GM03348 (cell line): ENCODE data around the gene SEC14L1.

Experiments
- DNase-seq: peaks from one replicate; pipeline ENCODE4 v3.0.0; 2012; ENCODE audit warnings: low spot score

The SEC14L1 gene

DNA sequence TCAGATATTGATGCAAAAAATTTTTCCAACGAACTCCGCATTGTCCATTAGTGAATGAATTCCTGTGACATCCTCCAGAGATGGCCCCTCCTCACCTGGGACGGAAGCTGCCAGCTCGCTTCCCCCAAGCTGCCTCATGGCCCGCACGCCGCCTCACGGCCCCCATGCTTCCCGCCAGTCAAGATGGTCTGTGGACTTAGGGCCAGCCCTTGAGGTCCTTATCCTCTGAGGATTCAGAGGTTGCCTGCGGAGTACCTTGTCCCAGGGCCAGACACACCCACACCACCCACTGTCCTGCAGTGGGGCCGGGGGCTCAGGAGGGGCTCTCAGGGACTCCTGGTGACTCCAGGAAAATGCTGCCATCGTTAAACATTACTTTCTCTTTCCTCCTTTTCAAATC is 73.6 kb downstream of the SEC14L1 start:
- DNase-seq, result no peak

DNA sequence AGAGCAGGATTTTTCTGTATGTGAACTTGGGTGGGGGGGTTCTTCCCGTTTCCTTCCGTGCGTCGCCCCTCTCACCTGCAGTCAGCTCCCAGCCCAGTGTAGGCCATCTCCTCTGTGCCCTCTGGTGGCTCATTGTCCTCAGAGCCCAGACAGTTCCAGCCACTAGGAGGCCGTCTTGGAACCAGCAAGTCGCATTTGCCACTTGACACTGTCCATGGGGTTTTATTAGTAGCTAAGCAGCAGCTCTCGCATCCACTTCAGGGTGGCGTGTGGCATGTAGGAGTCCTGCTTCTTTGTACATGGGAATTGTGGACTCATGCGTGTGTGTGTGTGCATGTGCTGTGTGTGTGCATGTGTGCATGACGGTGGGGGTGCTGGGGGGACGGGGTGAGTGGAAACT is 74.0 kb downstream of the SEC14L1 start:
- peak; percentile 33 for DNase-seq

DNA sequence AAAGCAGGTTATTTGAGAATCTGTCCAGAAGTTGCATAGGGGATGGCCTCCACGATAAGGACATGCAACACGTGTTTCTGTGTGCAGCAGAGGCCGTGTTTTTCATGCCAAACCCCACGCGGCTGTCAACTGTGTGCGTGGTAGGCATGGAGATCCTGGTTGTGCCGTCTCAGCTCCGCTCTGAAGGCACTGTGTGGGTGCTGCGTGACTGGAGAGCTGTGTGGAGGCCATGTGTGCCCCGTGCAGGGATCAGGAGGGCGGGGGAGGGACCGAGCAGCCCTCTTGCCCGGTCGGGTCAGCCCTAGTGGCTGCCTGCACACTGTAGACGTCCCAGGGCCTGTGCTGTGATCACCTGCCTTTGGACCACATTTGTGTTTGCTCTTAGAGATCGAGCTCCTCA is 74.5 kb downstream of the SEC14L1 start:
- no peak for DNase-seq

DNA sequence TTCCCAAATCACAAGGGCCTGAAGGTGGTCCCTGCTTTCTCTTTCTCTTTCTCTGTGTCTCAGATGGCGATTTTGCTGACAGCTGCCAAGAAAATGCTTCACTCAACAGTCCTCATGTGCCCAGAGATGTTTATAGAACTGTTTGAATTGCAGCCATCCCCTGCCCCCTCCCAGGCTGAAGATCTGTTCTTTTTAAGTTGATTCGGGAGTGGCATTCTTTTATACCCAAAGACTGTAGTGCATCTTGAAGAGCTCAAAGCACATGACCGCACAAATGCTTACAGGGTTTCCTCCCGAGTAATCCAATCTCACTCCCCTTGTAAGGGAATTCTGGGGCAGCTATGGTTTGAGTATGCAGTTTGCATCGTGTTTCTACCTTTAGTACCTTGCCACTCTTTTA is 75.7 kb downstream of the SEC14L1 start:
- no peak for DNase-seq

DNA sequence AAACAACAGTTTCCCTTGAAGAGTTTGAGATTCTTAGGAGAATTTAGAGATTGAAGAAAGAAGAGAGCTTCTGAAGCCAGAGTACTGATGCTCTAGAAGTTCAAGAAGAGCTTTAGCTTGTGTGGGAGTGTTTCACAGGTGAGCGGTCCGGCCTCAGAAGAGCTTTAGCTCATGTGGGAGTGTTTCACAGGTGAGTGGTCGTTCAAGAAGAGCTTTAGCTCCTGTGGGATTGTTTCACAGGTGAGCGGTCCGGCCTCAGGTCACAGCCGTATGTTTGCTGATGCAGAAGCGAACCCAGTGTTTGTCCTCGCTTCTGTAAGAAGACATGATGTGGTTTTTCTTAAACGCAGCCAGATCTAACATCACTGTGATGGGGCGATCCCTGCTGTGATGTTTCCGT is 76.4 kb downstream of the SEC14L1 start:
- no peak for DNase-seq

DNA sequence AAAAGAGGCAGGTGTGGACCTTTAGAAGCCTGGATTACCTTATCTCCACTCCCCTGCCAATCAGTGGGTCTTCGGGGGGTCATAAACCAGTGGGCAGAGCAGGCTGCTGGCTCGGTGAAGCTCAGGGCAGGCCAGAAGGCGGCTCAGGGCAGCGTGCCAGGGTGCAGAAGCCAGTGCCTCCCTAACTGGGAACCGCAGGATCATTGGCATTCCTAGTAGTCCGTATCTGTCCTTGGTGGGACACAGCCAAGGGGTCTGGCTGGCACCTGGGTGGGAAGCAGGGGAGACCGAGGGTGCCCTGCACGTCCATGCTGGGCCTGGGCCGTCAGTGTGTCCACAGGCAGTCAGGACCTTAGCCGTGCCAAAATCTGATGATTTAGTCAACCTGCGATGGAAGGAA is 76.8 kb downstream of the SEC14L1 start:
- no peak for DNase-seq

DNA sequence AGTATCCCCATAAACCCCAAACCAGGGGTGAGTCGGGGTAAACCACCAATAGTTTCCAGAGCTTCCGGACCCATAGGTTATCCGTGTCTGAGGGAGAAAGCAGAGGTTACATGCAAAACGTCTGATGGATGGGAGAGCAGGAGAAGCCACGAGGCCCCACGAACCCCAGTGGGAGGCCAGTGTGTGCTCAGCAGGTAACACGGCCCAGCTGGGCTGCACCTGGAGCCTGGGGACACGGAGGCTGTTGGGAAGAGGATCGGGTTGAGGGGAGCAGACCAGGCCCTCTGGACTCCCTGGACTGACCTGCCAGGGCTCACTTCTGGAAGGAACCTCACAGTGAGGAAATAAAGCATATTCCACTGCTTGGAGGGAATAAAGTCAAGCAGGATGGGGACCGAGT is 78.1 kb downstream of the SEC14L1 start:
- DNase-seq, result no peak

DNA sequence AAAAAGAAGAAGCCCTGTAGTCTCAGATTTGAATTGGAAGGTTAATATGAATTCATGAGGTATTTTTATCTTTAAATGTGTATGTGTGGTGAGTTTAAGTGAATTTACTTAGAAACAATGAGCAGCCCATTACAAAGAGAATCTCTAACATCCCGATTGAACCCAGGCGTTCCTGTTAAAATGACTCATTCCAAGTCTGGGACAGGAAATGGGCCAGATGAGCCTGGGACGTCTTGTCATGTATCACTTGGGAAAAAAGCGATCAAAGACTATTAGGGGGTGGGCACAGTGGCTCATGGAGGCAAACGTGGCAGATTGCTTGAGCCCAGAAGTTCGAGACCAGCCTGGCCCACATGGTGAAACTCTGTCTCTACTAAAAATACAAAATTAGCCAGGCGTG is 81.6 kb downstream of the SEC14L1 start:
- DNase-seq, result peak; percentile 36

DNA sequence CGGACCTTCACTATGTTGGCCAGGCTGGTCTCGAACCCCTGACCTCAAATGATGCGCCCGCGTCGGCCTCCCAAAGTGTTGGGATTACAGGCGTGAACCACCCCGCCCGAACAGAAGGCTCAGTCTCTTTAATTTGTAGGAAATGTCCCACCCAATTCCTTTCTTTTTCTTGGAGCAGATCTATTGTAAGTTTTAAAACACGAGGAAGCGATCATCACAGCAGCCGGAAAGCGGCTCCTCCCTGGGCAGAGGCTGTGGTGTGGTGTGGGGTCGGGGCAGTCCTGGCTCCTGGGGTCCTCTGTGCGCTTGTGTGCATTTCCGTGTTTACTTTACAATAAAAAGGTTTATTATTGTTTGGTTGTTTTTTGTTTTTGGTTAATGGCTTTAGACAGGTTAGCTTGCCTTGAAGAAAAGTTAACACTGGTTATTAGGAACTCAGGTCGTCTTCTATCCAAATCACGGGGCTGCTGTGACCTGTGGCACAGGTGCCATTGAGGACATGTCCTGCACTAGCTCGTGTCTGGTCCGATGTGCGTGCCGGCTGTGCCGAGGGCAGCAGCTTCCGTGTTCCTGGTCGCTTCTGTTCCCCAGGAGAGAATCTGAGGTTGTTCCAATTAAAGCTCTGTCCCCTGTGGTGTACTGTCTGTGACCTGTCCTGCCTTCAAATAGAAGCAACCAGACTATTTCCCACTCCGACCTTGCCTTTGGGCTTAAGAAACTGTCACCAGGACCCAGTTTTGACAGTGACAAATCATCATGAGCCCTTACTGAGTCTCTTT is 83.1 kb downstream of the SEC14L1 start:
- DNase-seq, result no peak

DNA sequence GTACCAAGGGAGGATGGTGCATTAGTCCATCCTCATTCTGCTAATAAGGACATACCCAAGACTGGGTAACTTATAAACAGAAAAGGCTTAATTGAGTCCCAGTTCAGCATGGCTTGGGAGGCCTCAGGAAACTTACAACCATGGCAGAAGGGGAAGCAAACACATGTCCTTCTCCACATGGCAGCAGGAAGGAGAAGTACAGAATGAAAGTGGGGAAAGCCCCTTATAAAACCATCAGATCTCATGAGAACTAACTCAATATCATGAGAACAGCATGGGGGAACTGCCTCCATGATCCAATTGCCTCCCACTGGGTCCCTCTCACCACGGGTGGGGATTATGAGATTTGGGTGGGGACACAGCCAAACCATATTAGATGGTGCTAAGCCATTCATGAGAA is 84.5 kb downstream of the SEC14L1 start:
- DNase-seq, result no peak

DNA sequence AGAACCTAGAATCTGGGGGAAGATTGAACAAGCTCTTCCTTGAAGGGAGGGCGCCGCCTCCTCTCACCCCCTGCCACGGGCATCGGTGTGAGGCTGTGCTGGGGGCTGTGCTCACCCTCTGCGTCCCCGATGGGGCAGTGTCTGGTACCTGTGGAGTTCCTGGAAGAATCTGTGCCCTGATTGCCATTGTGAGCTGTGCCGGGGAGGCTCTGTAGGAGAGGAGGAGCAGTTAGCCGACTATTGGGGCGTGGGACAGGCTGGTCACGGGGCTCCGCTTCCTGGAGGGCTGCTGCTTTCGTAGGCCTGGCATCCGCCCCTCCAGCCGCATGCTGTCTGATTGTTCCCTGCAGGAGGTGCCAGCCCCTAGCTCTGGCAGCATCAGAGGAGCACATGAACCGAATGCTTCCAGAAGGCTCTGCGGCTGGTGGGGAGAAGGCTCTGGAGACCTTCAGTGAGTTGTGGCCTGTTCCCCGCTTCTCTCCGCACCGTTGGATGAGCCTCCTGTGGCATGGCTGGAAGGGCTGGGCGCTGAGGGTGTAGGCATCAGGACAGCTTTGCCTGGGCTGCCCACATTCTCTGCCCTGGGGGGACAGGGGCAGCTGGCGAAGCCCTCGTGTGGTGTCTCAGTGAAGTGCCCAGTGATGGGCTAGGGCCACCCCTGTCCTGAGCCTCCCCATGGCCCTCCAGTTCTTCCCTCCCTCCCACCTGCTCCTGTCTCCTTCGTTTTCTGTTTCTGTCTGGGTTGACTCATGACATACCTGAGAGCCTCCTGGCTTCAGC is 86.9 kb downstream of the SEC14L1 start:
- no peak for DNase-seq

DNA sequence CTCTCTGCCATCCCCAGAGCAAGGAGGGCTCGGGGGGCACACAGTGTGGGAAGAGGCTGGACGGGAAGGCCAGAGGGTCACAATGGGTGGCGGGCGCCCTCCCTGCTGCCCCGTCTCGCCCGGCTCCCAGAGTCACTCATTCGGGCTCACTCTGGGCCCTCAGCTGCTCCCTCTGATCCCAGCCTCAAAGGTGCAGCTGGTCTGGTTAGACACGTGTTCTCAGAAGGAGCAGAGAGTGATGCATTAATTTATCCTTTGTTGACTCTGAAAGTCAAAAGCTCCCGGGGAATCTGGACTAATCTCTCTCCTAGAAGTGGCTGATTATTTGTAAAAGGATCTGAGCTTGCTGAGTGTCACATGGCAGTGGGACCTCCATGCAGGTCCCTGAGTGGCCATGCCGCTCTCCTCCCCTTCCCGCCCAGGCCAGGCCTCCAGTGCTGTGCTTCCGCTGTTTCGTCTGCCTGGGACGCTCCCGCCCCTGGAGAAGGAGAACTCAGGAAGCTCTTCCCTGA is 87.5 kb downstream of the SEC14L1 start:
- DNase-seq, result no peak

DNA sequence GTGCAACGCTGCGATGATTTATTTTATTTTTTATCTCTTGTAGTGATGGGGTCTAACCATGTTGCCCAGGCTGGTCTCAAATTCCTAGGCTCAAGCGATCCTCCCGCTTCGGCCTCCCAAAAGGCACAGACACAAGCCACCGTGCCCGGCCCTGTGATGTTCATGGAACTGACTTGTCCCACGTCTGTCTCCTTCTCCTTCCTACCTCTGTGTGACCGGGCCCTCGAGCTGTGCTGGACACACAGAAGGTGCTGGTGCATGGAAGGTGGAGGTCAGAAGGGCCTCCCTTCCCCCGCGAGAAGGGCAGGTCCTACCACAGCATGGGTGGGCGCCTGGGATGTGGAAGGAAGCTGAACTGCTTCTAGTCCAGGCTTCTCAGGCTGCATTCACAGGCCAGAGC is 88.0 kb downstream of the SEC14L1 start:
- DNase-seq, result no peak

DNA sequence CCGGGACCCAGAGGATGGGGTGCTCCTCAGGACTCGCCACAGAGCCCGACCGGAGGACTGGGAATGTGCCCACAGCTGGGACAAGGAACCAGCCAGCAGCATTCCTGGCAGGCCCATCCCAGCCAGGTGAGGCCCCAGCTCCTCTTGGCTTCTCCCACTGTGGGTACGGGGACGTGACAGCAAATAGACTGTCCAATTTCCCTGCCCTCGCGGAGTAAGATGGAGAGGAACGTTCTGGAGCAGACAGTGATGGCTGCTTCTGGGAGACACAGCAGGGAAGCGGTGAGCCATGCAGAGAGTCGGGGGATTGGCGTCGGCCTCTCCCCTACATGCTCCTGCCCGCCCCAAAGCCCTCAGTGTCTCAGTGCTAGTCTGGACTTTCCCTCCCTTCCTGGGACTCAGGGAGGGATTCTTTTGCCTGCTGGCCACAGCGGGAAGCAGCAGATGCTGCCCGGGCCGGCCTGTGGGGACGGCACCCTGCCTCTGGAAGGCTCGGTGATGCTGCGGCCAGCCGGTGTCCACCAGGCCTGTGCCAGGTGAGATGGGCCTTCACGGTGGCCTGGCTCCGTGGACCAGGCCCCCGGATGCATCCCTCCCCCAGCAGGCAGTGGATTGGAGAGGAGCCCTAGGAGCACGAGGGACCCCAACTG is 89.1 kb downstream of the SEC14L1 start:
- no peak for DNase-seq

DNA sequence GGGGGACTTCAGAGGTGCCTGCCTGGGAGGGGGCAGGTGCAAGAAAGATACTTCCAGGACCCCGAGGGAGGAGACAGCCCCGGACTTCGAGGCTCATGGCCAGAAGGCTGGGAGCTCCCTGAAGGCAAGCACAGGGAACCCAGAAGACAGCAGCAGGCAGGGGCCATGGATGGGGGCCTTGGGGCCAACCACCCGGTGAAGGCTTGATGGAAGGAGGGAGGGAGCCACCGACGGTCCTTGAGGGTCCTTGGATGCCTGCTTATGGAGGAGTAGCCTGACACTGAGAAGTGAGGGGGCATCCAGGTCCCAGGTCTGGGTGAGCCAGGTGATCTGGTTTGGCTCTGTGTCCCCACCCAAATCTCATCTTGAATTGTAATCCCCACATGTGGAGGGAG is 89.7 kb downstream of the SEC14L1 start:
- no peak for DNase-seq

DNA sequence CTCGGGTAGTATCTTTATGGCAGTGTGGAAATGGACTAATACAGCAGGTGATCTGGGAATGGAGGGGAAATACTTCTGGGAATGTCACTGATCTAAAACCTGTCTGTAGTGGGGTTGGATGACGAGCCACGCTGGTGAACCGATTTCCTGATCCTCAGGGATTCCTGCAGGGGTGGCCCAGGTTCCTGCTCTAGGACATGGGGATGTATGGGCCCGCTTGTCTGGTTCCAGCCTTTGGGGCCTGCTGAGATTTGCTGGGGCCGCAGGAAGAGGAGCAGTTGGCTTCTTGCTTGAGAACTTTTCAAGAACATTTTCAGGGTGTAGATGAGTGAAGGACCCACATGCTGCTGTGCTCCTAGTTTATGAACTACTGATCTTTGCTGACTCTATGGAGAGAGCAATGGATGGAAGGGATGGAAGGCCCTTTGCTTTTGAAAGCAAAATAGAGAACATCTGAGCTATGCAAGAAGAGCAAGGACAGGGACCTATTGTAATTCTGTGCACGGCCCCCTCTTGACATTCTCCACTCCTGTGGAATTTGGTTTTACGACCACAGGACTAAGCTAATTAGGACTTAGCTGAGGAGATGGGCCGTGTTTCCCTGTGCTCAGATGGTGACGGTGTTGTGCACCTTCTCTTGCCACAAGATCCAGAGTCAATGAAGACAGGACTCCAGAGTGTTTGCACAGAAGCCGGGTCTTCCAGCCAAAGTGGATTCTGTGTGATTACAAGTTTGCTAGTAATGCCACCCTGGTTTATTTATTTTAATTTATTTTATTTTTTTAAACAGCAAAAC is 90.5 kb downstream of the SEC14L1 start:
- DNase-seq, result no peak

DNA sequence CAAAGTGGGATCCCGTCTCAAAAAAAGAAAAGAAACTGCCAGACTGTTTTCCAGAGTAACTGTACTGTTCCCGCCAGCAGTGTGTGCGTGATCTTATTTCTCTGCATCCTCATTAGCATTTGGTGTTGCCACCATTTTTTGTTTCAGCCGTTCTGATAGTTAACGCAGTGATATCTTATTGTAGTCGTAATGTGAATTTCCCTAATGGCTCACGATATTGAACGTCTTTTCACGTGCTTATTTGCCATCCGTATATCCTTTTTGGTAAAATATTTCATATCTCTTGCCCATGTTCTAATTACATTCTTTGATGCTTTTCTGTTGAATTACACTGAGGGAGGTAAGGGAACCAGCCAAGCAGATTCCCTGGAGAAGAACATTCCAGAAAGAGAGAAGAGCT is 92.4 kb downstream of the SEC14L1 start:
- no peak for DNase-seq

DNA sequence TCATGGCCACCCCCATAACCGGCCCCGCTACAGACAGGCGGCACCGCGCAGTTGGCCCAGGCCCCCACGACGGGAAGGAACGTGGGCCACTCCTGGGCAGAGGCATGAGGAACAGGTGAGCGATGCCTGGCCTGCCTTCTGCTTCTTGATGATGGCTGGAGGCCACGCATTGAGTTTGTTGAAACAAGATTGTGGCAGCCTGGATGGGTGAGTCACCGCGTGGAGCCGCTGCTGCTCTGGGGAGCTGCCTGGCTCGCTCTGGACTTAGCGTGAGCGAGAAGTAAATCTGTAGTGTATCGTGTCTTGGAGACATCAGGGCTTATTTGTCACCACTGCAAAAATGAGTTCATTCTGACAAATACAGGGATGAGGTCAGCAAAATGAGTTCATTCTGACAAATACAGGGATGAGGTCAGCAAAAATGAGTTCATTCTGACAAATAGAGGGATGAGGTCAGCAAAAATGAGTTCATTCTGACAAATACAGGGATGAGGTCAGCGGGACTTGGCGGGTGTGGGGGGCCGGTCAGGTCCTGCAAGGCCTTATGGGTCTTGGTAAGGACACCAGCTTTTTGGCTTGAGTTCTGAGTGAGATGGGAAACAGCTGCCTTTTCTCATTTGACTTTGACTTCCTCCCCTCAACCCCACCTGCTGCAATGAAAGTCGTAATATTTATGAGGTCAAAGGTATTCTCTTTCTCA is 93.0 kb downstream of the SEC14L1 start:
- no peak for DNase-seq

DNA sequence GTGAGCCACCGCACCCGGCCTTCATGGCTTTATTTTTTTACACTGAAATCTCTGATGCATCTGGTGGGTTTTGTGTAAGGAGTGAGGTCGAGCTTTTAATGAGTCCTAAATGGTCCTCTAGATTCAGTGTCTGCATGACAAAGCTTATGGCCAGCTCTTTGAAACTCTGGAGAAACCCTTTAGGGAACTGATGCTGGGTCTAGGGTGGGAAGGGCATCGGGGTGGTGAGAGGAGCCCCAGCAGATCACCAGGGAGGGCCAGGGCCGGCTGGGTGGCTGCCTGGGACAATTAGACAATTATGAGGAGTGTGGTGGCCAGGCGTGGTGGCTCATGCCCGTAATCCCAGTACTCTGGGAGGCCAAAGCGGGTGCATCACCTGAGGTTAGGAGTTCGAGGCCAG is 93.9 kb downstream of the SEC14L1 start:
- DNase-seq, result no peak

DNA sequence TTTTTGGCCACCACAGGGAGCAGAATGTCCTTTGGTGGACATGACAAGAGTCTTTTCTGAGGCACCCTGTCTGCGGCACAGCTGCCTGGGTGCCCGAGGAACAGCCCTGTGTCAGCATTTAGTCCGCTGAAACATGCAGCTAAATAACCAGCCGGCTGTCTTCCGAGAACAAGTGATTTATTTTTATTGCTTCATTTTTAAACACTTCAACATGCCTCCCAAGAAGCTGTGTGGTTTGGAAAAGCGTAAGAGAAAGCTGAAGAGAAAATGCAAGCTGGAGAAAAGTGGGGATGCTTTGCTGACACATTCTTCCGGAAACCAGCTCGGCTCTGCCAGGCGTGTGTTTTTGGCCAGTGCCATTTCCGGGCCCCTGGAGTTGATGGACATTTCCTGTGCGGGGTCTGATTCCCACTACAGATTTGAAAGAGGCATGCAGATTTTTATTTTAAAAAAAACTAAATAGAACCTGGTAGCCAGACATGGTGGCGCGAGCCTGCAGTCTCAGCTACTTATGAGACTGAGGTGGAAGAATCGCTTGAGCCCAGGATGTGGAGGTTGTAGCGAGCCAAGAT is 94.7 kb downstream of the SEC14L1 start:
- DNase-seq, result peak; percentile 89
